Measurements from ENCODE around the gene DHH. TPM values are rescaled to one million over a fixed set of nuclear protein-coding genes. Genes with fewer than 3 reads are reported as not detected.

The DHH gene
- total RNA-seq, 1 donor: not detected

DNA sequence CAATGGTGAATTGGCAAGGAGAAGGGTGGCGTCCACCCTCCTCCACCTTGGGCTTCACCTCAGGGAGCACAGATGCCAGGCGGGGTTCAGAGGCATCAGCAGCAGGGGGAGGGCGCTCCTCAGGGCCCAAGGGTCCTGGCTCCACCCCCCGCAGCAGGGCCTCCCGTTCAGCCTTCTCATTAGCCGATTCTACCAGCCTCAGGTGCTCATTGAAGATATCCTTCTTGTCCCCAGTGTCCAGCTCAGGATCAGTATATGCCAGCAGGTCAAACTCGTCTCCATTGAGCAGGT is 56.7 kb downstream of the DHH start:
- no peak for DNase-seq (ENCODE audit: low read depth)
- TF ChIP-seq, protein P1, sequence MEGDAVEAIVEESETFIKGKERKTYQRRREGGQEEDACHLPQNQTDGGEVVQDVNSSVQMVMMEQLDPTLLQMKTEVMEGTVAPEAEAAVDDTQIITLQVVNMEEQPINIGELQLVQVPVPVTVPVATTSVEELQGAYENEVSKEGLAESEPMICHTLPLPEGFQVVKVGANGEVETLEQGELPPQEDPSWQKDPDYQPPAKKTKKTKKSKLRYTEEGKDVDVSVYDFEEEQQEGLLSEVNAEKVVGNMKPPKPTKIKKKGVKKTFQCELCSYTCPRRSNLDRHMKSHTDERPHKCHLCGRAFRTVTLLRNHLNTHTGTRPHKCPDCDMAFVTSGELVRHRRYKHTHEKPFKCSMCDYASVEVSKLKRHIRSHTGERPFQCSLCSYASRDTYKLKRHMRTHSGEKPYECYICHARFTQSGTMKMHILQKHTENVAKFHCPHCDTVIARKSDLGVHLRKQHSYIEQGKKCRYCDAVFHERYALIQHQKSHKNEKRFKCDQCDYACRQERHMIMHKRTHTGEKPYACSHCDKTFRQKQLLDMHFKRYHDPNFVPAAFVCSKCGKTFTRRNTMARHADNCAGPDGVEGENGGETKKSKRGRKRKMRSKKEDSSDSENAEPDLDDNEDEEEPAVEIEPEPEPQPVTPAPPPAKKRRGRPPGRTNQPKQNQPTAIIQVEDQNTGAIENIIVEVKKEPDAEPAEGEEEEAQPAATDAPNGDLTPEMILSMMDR (IDR thresholded peaks at IDR 0.05; ENCODE audit: insufficient read depth, low read depth, low read length): no peak
- H3K4me3 ChIP-seq (ENCODE audit: low read depth, low read length): no peak overlapping the region

DNA sequence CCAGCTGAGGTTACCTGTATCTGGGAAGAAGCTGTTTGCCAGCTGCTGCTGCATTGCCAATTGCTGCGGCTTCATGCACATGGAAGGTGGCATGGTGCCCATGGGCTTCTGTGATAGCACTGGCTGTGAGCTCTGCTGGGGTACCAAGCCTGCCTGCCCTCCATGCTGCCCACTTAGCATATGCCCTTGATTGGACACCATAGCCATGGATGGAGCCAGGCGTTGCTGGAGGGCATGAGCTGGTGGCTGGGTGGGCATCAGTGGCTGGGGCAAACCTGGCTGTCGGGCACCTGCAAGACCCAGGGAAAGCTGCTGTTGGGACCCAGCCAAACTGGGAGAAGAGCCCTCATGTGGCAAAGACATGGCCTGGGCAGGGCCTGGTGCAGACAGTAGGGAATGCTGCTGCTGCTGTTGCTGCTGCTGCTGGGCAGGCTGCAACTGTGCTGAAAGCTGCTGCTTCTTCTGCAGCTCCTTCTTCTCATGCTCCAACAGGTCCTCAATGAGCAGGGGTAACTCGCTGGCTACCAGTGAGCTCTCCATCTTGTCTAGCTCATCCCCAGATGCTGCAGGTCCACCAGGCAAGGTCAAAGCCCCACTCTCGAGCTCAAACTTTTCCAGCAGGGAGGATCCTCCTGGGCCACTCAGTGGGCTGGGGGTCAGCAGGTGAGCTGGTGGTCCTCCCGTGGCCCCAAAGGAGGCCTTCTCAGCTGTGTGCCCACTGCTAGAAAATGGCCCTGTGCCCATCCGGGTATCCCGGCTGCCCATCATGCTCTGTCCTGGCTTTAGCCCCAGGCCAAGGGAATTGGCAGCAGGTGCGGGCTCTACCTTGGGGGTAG is 57.3 kb downstream of the DHH start:
- no peak for DNase-seq (ENCODE audit: low read depth)

More for the DNA sequence above, 57.3 kb downstream of the DHH start:
- no peak overlapping the region for H3K4me3 ChIP-seq (ENCODE audit: low read depth, low read length)
- TF ChIP-seq, protein P1 (IDR thresholded peaks at IDR 0.05; ENCODE audit: insufficient read depth, low read depth, low read length): no peak

Small RNA genes within 50 kb of the gene (small RNA-seq; reads per million reads assigned to genes)
- not detected for gene RF00019

Other genes starting within 250 kb of the DHH start
- gene DDX23, start 242.6 kb downstream of the DHH start, total RNA-seq: 51.9 and 64.3 TPM in 2 replicates
- under 0.01 TPM in 1 of 2 replicates, not detected in the other for gene RND1, start 228.9 kb downstream of the DHH start, total RNA-seq
- gene FKBP11, start 169.3 kb downstream of the DHH start, total RNA-seq: 21.9 and 25.5 TPM in 2 replicates
- gene ARF3, start 137.3 kb downstream of the DHH start, total RNA-seq: 49.3 and 68.2 TPM in 2 replicates
- gene WNT10B, start 123.1 kb downstream of the DHH start, total RNA-seq: not detected in 2 replicates
- not detected in 2 replicates for gene WNT1, start 116.5 kb downstream of the DHH start, total RNA-seq
- under 0.01 and 0.32 TPM in 2 replicates for gene DDN, start 95.4 kb downstream of the DHH start, total RNA-seq
- 61.2 and 62.2 TPM in 2 replicates for gene PRKAG1, start 76.0 kb downstream of the DHH start, total RNA-seq
- gene KMT2D, start 34.0 kb downstream of the DHH start, total RNA-seq: 32.2 and 37.1 TPM in 2 replicates
- gene RHEBL1, start 24.8 kb downstream of the DHH start, total RNA-seq: 0.64 and 0.86 TPM in 2 replicates
- 47.9 and 71.2 TPM in 2 replicates for gene LMBR1L, start 16.0 kb upstream of the DHH start, total RNA-seq
- 1,457 and 1,471 TPM in 2 replicates for gene TUBA1B, start 36.6 kb upstream of the DHH start, total RNA-seq
- gene TUBA1A, start 94.3 kb upstream of the DHH start, total RNA-seq: 834 and 982 TPM in 2 replicates
- 376 and 609 TPM in 2 replicates for gene TUBA1C, start 170.3 kb upstream of the DHH start, total RNA-seq
- under 0.01 TPM in 1 of 2 replicates, not detected in the other for gene PRPH, start 200.3 kb upstream of the DHH start, total RNA-seq
- 11.3 and 14.7 TPM in 2 replicates for gene TROAP, start 228.5 kb upstream of the DHH start, total RNA-seq
- under 0.01 TPM in 1 of 2 replicates, not detected in the other for gene C1QL4, start 242.4 kb upstream of the DHH start, total RNA-seq

All from fibroblast of villous mesenchyme (primary cell).